HEK293T (cell line): ENCODE data around the gene PDIA3.

Source experiments
- CTCF ChIA-PET: fragments of 350-600 bp; formaldehyde crosslinking; extraction: SDS; loops from one replicate; lab custom pipeline; 2021; ENCODE audit warnings: antibody characterized with exemption, inconsistent platforms; lab: Yijun Ruan, JAX
- POLR2A ChIA-PET: fragments of 350-600 bp; formaldehyde crosslinking; extraction: SDS; loops from one replicate; lab custom pipeline; 2020; ENCODE audit warnings: antibody characterized with exemption, inconsistent platforms; lab: Yijun Ruan, JAX
- DNase-seq: peaks from one replicate; pipeline ENCODE4 v3.0.0; 2012; ENCODE audit warnings: mixed read lengths; ENCODE audit errors: extremely low spot score
- ARNT ChIP-seq: fragments of 450-650 bp; IDR thresholded peaks from 2 replicates; pipeline ENCODE4 v1.6.1; 2017; ENCODE audit warnings: mild to moderate bottlenecking
- BHLHE40 ChIP-seq: fragments of 450-650 bp; IDR thresholded peaks from 2 replicates; pipeline ENCODE4 v1.6.1; 2016; ENCODE audit warnings: mild to moderate bottlenecking, moderate library complexity, borderline replicate concordance
- CTBP1 ChIP-seq: fragments of 450-650 bp; IDR thresholded peaks from 2 replicates; pipeline ENCODE4 v1.6.1; 2016; ENCODE audit warnings: borderline replicate concordance
- ELF4 ChIP-seq: fragments of 450-650 bp; IDR thresholded peaks from 2 replicates; pipeline ENCODE4 v1.6.1; 2017; ENCODE audit warnings: antibody characterized with exemption
- FOXA1 ChIP-seq: fragments of 450-650 bp; IDR thresholded peaks from 2 replicates; pipeline ENCODE4 v1.6.1; 2016; ENCODE audit warnings: mild to moderate bottlenecking
- FOXK2 ChIP-seq: fragments of 450-650 bp; IDR thresholded peaks from 2 replicates; pipeline ENCODE4 v1.6.1; 2016; ENCODE audit warnings: mild to moderate bottlenecking
- FOXM1 ChIP-seq: fragments of 450-650 bp; IDR thresholded peaks from 2 replicates; pipeline ENCODE4 v1.6.1; 2017; ENCODE audit warnings: mild to moderate bottlenecking, borderline replicate concordance
- HDGF ChIP-seq: fragments of 450-650 bp; IDR thresholded peaks from 2 replicates; pipeline ENCODE4 v1.6.1; 2017; ENCODE audit warnings: antibody characterized with exemption, borderline replicate concordance
- L3MBTL2 ChIP-seq: fragments of 450-650 bp; conservative IDR thresholded peaks from 2 replicates; pipeline ENCODE4 v1.6.1; 2016; ENCODE audit warnings: mild to moderate bottlenecking
- LEF1 ChIP-seq: fragments of 450-650 bp; IDR thresholded peaks from 2 replicates; pipeline ENCODE4 v1.6.1; 2017; ENCODE audit warnings: mild to moderate bottlenecking, borderline replicate concordance
- NFRKB ChIP-seq: fragments of 450-650 bp; IDR thresholded peaks from 2 replicates; pipeline ENCODE4 v1.6.1; 2016; ENCODE audit warnings: mild to moderate bottlenecking, moderate library complexity
- SP1 ChIP-seq: fragments of 450-650 bp; IDR thresholded peaks from 2 replicates; pipeline ENCODE4 v1.6.1; 2017
- SUZ12 ChIP-seq: fragments of 450-650 bp; IDR thresholded peaks from 2 replicates; pipeline ENCODE4 v1.6.1; 2016; ENCODE audit warnings: mild to moderate bottlenecking
- TARDBP ChIP-seq: fragments of 450-650 bp; IDR thresholded peaks from 2 replicates; pipeline ENCODE4 v1.6.1; 2016
- ZNF384 ChIP-seq: fragments of 450-650 bp; IDR thresholded peaks from 2 replicates; pipeline ENCODE4 v1.6.1; 2016
- TF ChIP-seq, protein P1 (sequence below): fragments of 450-650 bp; IDR thresholded peaks from 2 replicates; pipeline ENCODE4 v1.6.1; 2016

PDIA3 gene

GRCh38 chr15:43793647-43794046 is 47.4 kb downstream of the PDIA3 start:
- CTCF ChIA-PET, result no interaction called here
- POLR2A ChIA-PET, result interaction anchor here (6.3 kb wide), 1 partner anchor 16 kb away, joined by 33 read pairs; the partner anchor contains the start of gene ELL3
- DNase-seq, result no peak
- TF ChIP-seq SP1 (no peak), TARDBP (no peak), LEF1 (no peak), BHLHE40 (no peak), FOXK2 (no peak), L3MBTL2 (no peak)

- CTCF ChIA-PET, result no interaction called here
- no peak for DNase-seq
- POLR2A ChIA-PET, result interaction anchor here (1.5 kb wide), 1 partner anchor 30 kb away, joined by 4 read pairs; the partner anchor contains the start of gene MFAP1
- TF ChIP-seq LEF1 (no peak), TARDBP (no peak)
Observed at GRCh38 chr15:43794269-43795037, 48.2 kb downstream of the PDIA3 start.

- no peak for DNase-seq
- ChIA-PET POLR2A (interaction anchor here (1.5 kb wide), 2 partner anchors 18 to 29 kb away, joined by 3 to 4 read pairs; partner anchors contain the start of genes ELL3 and MFAP1), CTCF (no interaction called here)
- no peak for TF ChIP-seq LEF1
- no peak for TF ChIP-seq ARNT
- no peak for TF ChIP-seq FOXM1
- no peak for TF ChIP-seq FOXK2
- TF ChIP-seq NFRKB, result no peak
- TF ChIP-seq TARDBP, result no peak
- TF ChIP-seq SP1, result no peak
- TF ChIP-seq L3MBTL2, result no peak
- no peak for TF ChIP-seq ZNF384
- TF ChIP-seq BHLHE40, result no peak
- no peak for TF ChIP-seq ELF4
- TF ChIP-seq, protein P1, sequence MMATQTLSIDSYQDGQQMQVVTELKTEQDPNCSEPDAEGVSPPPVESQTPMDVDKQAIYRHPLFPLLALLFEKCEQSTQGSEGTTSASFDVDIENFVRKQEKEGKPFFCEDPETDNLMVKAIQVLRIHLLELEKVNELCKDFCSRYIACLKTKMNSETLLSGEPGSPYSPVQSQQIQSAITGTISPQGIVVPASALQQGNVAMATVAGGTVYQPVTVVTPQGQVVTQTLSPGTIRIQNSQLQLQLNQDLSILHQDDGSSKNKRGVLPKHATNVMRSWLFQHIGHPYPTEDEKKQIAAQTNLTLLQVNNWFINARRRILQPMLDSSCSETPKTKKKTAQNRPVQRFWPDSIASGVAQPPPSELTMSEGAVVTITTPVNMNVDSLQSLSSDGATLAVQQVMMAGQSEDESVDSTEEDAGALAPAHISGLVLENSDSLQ, result no peak
- no peak for TF ChIP-seq CTBP1
- TF ChIP-seq SUZ12, result no peak
- TF ChIP-seq HDGF, result no peak
- no peak for TF ChIP-seq FOXA1
Observed at GRCh38 chr15:43795197-43795596, 49.0 kb downstream of the PDIA3 start.

DNA sequence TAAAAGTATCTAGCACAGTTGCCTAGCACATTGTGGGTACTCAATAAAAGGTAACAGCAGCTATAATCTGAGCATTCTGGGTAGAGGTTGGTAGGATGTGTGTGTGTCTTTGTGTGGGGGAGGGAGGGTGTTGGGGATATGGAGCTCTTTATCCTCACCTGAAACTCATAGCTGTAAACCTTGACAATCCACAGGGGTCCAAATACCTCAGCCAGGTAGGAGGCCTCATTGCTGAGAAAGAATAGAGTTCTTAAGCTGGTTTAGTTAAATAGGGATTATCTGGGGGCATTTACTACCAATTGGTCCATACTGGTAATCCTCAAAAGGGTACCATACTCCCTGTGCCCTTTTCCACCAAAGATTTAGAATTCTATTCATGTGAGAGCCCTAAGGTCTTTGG is 49.8 kb downstream of the PDIA3 start:
- CTCF ChIA-PET, result no interaction called here
- TF ChIP-seq HDGF (no peak), CTBP1 (no peak), ARNT (no peak), FOXK2 (no peak), FOXM1 (no peak), FOXA1 (no peak), SUZ12 (no peak), NFRKB (no peak), ZNF384 (no peak), LEF1 (no peak), SP1 (no peak), BHLHE40 (no peak), L3MBTL2 (no peak), TARDBP (no peak), ELF4 (no peak)
- TF ChIP-seq, protein P1, result no peak
- DNase-seq, result no peak
- POLR2A ChIA-PET, result interaction anchor here (1.5 kb wide), 1 partner anchor 19 kb away, joined by 3 read pairs; the partner anchor contains the start of gene ELL3

DNA sequence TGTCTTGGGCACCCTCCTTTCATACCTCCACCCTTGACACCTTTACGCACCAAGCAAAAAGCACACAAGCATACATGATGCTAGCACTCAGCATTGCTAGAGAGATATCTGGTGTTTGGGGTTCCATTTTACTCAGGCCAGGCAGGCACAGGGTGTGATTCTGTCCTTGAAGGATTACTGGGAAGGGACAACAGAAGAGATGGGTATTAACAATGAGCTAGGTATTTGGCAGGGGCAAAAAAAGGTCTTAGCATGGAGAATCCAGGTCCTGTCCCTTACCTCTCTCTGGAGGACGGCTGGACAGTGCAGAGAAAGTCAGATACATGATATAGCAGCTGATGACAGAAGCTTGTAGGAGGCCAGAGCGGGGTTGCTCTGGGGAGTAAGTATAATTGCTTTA is 50.3 kb downstream of the PDIA3 start:
- ChIA-PET POLR2A (interaction anchor here (0.6 to 1.5 kb wide), 3 partner anchors 14 to 28 kb away, joined by 3 to 5 read pairs (median 3); partner anchors contain the start of genes ELL3 and MFAP1), CTCF (no interaction called here)
- TF ChIP-seq ELF4 (no peak), L3MBTL2 (no peak), FOXK2 (no peak), FOXM1 (no peak), LEF1 (no peak), NFRKB (no peak), SP1 (no peak), SUZ12 (no peak), HDGF (no peak), TARDBP (no peak), ZNF384 (no peak)
- TF ChIP-seq, protein P1, result no peak
- no peak for DNase-seq

- ChIA-PET POLR2A (interaction anchor here (0.8 to 2.6 kb wide), 5 partner anchors 9 to 25 kb away, joined by 3 to 11 read pairs (median 10); partner anchors contain the start of genes ELL3 and MFAP1), CTCF (no interaction called here)
- no peak for TF ChIP-seq HDGF
- no peak for TF ChIP-seq ELF4
- no peak for DNase-seq
Observed at GRCh38 chr15:43799209-43799944, 53.1 kb downstream of the PDIA3 start.
